ENCODE measurements around the gene SENP2.
"Not testable (repeated sequence)": the region's sequence is repeated elsewhere in the genome, so short reads cannot be mapped to it uniquely, and the experiment has no call there.

The SENP2 gene

DNA sequence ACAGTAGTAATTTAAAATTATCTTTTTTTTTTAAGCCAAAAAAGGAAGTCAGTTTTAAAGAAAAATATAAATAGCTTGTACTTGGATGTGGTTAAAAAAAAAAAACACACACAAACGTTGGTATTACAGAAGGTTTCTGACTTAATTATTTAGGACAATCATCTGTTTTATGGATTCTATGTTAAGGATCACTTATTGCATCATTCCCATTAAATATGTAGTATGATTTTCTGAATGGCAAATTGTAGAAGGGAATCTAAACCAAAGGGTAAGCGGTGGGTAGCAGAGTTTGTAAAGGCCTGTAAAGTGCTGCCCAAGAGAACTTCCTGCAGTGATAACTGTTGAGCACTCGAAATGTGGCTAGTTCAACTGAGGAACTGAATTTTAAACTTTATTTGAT is 8.0 kb downstream of the SENP2 start:
- no peak for DNase-seq

DNA sequence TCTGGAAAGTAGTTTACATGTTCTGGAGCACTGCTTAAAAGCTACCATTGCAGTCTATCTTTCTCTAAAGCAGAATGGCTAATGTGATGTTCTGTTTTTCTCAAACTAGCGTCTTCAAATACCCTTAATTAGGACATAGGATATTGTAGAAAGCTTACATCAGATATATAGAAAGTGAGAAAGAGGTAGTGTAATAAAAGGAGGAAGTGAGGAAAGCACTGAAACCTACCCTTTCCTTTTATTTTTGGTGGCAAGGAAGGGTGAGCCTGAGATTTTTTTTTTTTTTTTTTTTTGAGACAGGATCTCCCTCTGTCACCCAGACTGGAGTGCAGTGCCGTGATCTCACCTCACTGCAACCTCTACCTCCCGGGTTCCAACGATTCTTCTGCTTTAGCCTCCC is 9.4 kb downstream of the SENP2 start:
- no peak for DNase-seq

DNA sequence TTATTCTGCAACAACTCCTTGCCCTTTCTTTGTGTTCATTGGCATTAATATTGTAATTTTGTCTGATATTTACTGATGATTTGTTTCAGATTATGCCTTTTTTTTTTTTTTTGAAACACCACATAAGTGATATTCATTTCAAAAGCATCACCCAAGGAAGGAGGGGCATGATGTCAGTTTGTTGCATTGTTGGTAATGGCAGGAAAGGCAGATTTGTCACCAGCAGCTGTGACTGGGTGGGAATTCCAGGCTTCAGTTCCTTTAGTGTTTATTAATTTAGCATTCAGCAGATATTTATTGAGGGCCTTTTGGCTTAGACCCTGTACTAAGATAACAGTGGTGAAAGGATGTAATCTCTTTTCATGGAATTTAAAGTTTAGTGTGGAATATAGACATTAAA is 19.5 kb downstream of the SENP2 start:
- no peak for DNase-seq

DNA sequence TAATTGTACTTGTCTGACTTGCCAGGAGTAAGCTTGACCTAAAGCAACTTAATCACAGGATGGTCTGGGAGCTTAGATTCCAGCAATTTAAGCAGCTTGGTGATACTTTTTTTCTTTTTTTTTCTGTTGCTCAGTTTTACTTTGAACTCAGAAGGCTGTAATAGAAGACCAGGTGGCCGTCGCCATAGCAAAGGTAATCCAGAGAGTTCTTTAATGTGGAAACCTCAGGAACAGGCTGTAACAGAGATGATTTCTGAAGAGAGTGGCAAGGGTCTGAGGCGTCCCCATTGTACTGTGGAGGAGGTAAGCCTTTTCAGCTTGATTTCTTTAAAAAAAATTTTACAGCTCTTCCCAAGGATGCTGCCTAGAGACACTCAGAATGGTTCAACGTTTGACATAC is 20.1 kb downstream of the SENP2 start:
- no peak for DNase-seq

DNA sequence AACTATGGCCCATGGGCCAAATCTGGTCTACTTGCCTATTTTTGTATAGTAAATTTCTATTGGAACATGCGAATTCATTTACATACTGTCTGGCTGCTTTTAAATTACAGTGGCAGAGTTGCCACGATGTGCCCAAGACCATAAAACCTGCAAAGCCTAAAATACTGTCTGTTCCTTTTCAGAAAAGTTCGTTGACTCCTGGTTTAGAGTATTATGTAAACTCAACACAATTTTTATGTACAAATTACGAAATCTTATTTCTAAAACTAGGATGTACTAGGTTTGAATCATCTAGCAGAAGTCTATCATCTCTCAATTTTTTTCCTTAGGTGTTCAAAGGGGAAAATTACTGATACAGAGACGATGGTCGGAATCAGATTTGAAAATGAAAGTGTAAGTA is 26.9 kb downstream of the SENP2 start:
- DNase-seq, result no peak

DNA sequence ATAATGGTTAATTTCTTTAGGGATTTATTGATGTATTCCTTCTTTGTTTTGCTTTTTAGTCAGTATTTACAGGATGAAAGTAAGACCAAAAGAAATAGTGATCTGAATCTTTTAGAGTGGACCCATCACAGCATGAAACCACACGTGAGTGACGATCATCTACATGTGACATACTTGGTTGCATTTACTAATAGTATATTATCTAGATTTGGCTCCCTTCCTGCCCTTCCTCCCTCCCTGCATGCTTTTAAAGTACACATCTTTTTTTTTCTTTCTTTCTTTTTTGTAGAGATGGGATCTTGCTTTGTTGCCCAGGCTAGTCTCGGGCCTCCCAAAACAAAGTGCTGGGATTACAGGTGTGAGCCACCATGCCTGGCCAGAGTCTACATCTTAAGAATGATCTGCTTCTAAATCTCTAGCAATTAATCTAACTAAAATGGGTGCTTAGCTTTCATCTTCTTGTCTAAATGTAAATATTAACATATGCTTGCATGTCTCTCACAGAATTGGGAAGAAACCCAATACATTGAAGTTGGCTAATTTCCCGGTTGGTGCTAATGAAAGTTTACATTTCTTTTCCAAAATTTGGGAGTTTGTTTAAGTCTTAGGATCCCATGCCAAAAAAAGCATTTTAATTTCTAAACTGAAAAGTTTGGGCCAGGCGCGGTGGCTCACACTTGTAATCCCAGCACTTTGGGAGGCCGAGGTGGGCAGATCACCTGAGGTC is 38.0 kb downstream of the SENP2 start:
- DNase-seq, result no peak

DNA sequence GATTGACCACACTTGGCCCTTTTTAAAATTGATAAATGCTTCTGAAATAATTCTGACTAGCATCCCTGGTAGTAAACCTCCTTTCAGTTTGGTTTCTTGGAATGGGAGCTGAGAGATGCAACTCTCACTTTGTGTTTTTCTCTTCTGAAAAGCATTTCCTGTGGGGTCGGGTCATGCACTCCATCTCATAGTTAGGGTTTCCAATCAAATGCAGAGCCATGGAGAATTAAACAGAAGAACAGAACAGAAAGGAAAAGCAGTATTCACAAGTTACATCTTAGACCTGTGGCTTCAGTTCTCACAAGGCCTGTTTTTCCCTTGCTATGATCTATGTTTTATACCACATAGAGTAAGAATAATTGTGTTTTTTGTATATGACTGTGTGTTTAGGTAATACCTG is 39.7 kb downstream of the SENP2 start:
- no peak for DNase-seq

DNA sequence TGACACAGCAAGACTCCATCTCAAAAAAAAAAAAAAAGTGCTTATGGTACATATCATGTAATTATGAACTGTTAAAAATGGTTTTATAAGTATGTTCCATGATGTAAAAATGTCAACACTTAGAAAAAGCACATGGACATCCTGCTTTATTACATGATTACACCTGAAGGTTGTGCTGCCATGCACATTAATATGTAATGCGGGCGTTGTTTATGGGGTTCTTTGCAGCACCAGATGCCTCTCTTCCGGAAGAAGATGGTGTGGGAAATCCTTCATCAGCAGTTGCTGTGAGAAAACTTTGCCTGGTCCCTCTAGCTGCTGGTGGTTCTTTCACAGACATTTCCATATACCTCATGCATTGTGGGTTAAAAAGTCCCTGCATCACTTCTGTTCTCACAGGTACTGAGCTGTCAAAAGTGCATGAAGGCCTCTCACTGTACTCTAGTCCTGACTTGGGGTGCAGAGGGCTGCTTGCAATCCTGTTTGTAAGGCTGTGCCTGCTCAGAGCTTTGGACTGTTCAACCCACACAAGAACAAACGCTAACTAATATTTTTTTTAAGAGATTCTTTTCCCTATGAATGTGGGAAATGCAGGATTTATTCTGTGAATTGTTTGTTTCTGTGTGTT is 43.6 kb downstream of the SENP2 start:
- DNase-seq, result peak; percentile 64

DNA sequence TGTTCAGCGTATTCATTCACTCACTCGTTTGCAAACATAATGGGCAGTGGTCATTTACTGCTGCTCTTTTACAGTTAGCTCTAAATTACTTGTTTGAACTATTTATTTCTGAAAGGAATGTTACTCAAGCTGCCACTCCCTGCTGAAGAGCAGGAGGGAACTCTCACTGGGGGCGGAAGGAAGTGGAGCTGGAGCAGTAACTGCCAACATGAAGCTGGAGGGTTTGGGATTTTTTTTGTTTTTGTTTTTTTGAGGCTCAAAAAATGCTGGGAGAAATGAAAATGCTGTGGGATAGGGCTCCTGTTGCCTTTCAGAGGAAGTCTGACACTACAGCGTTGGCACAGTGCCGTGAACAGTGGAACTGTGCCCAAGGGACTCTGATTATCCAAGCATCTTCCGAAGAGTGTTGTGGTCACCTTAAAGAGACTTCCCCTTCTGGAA is 44.1 kb downstream of the SENP2 start:
- DNase-seq, result peak; percentile 66

DNA sequence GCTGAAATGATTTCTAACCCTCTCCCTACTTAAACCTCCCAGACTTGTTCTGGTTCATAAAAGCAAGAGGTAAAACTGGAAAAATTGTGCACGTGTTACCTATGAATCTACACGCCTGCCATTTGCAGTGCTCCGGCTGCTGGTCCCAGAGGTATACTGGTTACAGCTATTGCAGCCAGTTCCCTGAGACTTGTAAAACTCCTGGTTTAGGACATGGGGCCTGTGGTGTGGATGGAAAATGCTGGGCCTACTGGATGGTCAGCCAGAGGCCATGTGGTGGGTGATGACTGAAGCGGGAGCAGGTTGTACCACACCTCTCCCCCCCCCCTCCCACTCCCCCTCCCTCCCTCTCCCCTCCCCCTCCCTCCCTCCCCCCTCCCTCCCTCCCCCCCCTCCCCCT is 45.0 kb downstream of the SENP2 start:
- DNase-seq, result no peak

DNA sequence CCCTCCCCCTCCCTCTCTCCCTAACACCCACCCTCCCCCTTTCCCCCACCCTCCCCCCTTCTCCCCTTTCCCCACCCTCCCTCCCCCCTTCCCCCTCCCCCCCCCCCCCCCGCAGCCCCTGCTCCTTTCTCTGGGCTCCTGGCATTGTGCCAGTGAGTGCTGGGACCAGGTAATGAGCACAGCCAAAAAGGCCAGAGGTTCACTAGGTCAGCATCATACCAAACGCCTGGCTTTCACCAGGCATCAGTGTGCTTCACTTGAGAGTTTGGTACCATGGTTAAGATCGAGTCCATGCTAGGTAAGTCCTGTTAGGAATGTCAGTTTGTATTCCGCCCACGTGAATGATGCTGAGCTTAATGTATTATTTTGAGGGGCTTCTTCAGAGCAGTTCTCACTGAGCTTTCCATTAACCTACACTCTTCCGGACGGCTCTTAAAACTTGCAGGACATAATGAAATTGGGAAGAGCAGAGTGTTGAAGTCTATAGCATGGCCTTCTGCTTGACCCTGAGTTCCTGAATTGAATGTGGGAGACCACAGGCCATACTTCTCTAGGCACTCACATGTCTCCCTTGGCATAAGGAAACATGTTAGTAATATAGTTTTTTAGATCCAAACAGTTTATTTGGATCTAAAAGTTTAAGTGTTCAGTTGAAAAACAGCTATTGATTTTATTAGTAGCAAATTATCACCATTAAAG is 45.6 kb downstream of the SENP2 start:
- DNase-seq, result no peak

DNA sequence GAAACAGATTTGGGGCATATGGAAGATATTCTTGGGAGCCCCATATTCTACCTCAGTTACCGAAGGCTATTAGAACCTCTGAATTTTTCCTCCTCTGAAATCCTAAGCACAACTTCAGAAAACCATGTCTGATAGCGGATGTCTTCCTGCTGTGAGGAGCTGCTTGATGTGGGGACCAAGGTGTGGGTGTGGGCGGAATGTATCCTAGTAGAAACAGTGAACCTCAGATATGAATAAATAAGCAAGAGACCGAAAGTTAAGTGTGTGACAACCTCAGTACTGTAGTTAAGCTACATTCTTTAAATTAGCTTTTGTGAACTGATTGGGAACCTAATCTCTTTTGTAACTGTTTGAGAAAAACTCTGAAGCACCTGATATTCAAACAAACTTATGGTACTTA is 46.9 kb downstream of the SENP2 start:
- DNase-seq, result no peak

DNA sequence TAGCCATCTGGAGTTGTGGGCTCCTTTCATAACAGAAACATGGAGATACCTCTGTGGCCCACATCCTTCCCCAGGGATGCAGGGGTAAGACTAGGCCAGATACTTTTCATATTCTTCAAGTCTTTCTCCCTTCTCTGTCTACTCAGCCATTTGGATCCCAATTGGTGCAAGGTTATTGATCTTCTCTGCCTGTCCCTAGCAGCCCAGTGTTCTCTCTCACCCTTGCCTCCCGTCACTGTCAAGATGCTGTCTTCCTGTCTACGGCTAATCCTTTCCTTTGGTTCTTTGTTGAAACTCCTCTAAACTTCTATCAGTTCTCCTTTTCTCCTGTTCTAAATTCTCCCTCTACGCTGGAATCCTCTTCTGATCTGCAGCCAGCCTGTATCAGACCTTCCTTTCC is 51.3 kb downstream of the SENP2 start:
- no peak for DNase-seq

DNA sequence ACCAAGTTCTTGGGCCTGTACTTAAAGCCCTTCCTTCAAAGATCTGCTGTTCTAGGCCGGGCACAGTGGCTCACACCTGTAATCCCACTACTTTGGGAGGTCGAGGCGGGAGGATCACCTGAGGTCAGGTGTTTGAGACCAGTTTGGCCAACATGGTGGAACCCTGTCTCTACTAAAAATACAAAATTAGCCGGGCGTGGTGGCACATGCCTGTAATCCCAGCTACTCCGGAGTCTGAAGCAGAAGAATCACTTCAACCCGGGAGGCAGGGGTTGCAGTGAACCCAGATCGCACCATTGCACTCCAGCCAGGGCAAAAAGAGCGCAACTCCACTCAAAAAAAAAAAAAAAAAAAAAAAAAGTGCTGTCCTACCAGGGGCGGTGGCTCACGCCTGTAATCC is 52.6 kb downstream of the SENP2 start:
- DNase-seq, result not testable (repeated sequence)

DNA sequence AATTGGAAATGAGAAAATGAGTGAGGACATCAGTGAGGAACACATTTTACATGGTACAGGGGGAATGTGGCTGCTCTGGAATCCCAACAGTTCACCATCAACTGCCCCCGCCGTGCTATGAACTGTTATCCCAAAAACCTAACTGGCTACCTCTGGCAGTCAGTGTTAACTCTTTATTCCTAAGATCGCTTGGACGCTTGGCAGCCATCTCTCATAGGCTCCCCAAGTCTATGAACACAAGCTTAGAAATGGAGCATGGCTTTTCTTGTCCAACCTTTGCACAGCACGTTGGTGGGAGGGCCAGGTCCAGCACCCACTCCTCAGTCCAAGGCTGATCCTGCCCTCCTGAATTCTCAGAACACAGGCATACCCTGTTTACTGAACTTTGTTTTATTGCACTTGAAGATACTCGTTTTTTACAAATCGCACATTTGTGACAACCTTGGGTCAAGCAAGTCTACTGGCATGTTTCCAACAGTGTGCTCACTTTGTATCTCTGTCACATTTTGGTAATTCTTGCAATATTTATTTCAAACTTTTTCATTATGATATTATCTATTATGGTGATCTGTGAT is 53.6 kb downstream of the SENP2 start:
- DNase-seq, result no peak

DNA sequence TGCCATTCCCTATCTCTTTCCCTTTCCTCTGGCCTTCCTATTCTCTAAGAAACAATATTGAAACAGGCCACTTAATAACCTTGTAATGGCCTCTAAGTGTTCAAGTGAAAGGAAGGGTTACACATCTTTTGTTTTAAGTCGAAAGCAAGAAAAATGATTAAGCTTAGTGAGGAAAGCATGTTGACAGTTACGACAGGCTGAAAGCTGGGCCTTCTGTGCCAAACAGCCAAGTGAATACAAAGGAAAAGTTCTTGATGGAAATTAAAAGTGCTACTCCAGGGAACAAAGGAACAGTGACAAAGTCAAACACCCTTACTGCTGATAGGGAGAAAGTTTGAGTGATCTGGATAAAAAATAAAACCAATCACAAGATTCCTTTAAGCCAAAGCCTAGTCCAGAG is 54.2 kb downstream of the SENP2 start:
- DNase-seq, result no peak

DNA sequence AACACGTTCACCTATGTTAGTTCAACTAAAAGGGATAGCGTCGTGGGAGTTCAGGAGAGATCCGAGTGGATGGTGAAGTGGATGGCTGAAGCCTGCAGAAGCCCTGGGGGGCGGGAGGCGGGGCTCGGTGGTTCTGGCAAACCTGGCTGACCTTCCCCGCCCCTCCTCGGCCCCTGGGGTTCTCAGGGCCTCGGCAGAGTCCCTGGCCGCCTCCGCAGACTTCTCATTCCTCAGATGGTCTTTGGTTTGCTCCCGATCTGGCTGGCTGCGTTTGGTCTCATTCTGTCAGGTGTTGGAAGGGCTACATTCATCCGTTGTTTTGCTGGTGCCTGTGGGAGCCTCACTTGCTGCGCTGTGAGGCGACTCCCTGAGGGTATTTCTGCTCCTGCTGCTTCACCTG is 59.1 kb downstream of the SENP2 start:
- not testable (repeated sequence) for DNase-seq

DNA sequence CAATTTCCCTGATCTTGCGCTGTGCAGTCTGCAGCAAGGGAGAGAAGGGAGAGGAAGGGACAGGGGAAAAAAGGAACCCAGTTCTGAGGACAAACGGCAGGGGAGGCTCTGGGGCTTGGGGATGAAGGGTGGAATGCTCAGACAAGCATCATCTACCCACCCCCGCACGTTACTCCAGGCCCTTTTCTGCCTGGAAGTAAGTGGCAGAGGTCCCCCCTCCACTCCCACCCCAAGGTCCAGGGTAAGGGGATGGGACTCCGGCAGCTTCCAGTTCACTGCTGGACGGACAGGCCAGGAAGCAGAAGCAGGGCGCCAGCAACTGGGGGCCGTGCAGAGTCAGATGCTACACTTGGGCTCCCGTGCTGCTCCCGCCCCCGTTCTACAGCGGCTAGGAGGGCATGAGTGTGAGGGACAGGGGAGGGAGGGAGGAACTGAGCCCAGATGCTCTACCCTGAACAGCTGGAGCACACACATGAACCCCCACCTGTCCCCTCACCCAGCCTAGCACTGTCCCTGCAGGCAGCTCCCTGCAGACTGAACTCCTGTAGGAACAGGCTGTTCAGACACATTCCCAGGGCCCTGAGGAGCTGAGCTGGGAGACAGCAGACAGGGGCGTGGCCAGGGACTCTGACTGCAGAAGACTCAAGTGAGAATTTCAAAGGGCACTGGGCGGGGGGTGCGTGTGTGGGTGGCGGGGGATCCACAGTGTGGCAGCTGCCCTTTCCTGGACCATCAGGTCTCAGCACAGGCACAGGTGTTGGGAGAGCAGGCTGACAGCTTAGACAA is 59.7 kb downstream of the SENP2 start:
- peak; percentile 74 for DNase-seq

DNA sequence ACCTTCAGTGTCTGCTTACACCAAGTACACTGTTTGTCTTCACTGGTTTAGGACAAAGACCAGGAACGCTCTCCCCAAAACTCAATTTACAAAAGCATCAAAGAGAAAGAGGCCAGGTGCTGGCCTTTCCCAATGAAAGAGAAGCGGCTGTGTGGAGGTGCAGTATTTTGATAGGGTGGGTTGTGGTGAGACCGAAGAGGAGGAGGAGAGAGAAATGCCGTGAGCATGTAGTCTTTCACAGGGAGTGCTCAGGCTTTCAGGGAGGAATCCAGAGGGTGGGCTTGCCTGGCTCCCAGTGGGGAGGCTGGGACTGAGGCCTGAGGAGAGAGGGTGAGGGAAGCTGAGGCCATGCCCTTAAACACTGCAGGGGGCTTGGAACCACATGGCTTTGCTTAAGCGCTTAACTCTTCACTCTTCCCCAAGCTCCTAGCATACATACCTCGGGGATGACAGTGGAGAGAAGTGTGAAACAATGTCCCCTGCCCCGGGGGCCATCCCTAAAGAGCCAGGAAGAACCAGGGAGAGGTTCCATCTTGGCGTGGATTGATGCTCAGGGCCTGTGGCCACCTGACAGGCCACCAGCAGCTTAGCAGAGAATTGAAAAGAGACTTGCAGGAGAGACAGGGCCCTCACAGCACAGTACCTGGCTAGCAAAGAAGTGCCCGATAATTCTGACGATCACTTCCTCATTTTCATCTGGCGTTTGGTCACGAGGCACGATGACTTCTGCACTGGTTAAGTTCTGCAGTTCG is 60.5 kb downstream of the SENP2 start:
- no peak for DNase-seq

DNA sequence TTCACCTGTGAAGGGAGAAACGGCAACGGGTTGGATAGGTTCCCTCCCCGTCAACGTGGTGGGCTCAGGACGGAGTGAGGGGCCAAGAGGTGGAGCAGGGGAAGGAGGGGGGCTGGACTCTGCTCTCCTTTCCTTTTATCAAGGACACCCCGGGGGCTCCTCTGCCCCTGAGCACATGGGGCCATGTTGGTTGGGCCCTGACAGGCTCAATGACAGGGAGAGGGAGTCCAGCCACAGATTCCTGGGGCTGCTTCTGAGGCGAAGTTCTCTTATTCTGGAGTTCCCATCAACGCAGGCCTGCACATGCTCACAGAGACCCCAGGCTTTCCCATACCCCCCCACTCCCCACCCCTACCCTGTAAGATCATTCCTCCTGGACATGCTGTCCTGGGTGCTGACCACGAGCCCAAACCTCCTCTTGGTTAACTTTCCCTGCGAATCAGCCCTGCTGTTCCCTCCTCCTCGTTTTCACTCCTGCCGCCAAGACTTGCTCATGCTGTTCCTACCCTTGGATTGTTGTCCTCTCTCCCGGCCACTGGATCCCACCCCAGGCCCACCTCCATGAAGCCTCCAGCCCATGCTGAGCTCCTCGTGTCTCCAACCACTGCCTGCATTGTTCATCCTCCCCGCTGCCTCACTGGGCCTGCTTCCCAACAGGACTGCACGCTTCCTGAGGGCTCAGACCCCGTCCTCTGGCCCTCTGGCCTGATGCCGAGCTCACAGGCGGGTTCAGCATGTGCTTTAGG is 61.2 kb downstream of the SENP2 start:
- no peak for DNase-seq

DNA sequence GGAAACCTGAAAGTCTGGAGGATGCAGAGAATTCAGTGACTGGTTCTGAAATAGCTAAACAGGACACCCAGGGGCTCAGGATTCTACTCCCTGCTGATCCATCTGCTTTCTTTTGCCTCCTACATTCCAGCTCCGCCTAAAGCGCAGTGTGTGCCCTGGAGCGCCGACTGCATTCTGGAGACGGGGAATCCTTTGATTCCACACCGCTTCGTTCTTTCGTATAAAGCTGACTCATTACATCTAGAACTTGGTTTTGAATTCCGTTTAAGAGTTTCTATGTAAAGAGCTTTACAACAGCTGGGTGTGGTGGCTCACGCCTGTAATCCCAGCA is 61.8 kb downstream of the SENP2 start:
- DNase-seq, result no peak

DNA sequence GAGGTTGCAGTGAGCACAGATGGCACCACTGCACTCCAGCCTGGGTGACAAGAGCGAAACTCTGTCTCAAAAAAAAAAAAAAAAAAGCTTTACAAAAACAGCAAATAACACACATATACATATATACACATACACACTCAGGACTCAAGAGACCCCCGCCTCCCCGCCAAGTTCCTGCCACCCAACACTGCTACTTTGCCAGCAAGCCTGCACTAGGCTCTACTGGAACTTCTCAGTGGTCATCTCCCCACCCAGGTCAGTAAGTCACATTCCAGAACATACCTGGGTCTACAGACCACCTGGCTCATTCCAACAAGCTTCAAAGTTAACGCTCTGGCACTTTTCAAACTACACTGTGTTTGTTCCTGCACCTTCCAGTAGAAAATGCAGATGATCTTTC is 62.3 kb downstream of the SENP2 start:
- no peak for DNase-seq
